NCI-H82 (cell line): ENCODE measurements around the gene TUBGCP5.
"Not testable (repeated sequence)": the region's sequence is repeated elsewhere in the genome, so short reads cannot be mapped to it uniquely, and the experiment has no call there.

ENCODE experiments used
- DNase-seq: peaks from one replicate; lab custom pipeline; 2025; lab: John Stamatoyannopoulos, UW

The TUBGCP5 gene

GRCh38 chr15:23041736-23042135 lies 2.4 kb upstream of the TUBGCP5 start:
- not testable (repeated sequence) for DNase-seq

GRCh38 chr15:23039917-23040281 lies 530 bp upstream of the TUBGCP5 start:
- DNase-seq: no peak

GRCh38 chr15:23038726-23039142 lies 635 bp downstream of the TUBGCP5 start:
- DNase-seq: peak; percentile 66

GRCh38 chr15:23035964-23036566 lies 3.3 kb downstream of the TUBGCP5 start:
- peak; percentile 81 for DNase-seq

- DNase-seq: no peak
Measured at GRCh38 chr15:23033979-23034378, 5.4 kb downstream of the TUBGCP5 start.

- no peak for DNase-seq
Measured at GRCh38 chr15:23026218-23026617, 13.2 kb downstream of the TUBGCP5 start.

- DNase-seq: no peak
Measured at GRCh38 chr15:23022156-23022555, 17.2 kb downstream of the TUBGCP5 start.

- no peak for DNase-seq
Measured at GRCh38 chr15:23014394-23015000, 24.9 kb downstream of the TUBGCP5 start.

GRCh38 chr15:23013681-23014080 lies 25.7 kb downstream of the TUBGCP5 start:
- no peak for DNase-seq

GRCh38 chr15:23012616-23013015 lies 26.8 kb downstream of the TUBGCP5 start:
- DNase-seq: not testable (repeated sequence)

GRCh38 chr15:23003736-23004135 lies 35.6 kb downstream of the TUBGCP5 start:
- DNase-seq: no peak

- no peak for DNase-seq
Measured at GRCh38 chr15:23002920-23003319, 36.4 kb downstream of the TUBGCP5 start.

GRCh38 chr15:22995795-22996194 lies 43.6 kb downstream of the TUBGCP5 start:
- DNase-seq: no peak

- DNase-seq: no peak
Measured at GRCh38 chr15:22992024-22992326, 47.4 kb downstream of the TUBGCP5 start.

GRCh38 chr15:22989576-22990477 lies 49.5 kb downstream of the TUBGCP5 start:
- peak; percentile 41 for DNase-seq

GRCh38 chr15:22988811-22989210 lies 50.6 kb downstream of the TUBGCP5 start:
- DNase-seq: no peak

- peak; percentile 86 for DNase-seq
Measured at GRCh38 chr15:22981931-22982330, 57.4 kb downstream of the TUBGCP5 start.

GRCh38 chr15:22981051-22981840 lies 58.1 kb downstream of the TUBGCP5 start:
- peak; percentile 13 for DNase-seq

GRCh38 chr15:22980189-22981050 lies 58.9 kb downstream of the TUBGCP5 start, which contains the start of gene CYFIP1:
Gene CYFIP1, minus strand, starts transcription at chr15:22980368. Its CDS starts 33,083 bp downstream, at chr15:22947285.
- peak; percentile 12 for DNase-seq

- peak; percentile 45 for DNase-seq
Measured at GRCh38 chr15:22979238-22980188, 59.9 kb downstream of the TUBGCP5 start.
